GM18520 (cell line): Measurements from ENCODE around the gene MACROH2A1.

Source experiments
- ATAC-seq: cut with Tn5 transposase; IDR thresholded peaks from one replicate; pipeline ENCODE4 v1.9.1; 2021; ENCODE audit not compliant: unreplicated experiment

MACROH2A1 gene

DNA sequence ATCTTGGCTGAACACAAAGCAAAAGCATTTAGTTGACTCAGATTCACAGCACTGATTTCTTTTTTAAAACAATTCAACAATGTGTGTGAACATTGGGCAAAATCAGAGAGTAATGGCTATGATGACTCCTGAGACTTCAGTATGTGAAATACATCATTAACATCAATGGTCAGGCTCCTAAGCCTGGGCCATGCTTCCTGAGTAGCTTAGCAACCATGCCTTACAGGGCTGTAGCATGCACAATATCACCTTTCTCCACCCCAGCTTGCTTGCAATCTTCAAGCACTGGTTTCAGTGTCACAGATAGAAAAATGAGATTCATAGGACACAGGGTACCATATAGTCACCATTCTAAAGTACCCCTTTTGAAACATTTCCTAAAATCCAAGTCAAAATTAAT, 41.3 kb downstream of the MACROH2A1 start:
- no peak for ATAC-seq

DNA sequence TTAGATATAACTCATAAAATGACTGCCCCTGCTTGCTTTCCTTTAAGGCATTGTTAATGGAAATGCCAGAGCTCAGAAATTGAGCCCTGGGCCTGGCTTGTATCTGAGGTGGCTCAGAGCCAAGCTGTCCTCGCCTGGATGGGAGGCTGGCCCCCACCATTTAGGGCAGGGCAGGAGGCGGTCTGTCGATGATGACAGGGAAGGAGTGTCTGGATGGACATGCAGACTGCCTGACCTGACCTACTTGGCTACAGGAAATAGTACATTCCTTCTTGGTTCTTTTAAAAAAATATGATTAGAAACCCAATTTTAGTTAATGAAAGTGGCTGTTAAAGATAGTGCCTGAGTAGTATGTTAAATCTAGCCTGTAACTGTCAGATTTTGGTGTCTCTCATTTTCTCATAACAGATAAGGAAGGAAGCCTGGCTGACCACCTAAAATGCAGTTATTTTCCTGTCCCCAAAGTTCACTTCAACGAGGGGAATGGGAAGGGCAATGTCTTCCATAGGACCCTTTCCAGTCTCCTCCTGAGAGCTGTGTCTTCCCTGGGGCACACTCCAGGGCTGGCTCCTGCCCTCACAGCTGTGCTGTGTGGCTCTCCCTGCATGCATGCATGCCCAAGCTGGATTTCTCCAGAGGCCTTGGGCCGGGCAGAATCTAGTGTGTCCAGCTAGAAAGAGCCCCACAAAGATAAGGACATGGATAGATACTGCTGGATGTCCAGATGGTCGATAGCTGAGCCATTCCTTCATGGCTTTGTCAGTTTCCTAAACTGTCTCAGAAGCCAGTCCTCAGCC, 42.3 kb downstream of the MACROH2A1 start:
- ATAC-seq: no peak

DNA sequence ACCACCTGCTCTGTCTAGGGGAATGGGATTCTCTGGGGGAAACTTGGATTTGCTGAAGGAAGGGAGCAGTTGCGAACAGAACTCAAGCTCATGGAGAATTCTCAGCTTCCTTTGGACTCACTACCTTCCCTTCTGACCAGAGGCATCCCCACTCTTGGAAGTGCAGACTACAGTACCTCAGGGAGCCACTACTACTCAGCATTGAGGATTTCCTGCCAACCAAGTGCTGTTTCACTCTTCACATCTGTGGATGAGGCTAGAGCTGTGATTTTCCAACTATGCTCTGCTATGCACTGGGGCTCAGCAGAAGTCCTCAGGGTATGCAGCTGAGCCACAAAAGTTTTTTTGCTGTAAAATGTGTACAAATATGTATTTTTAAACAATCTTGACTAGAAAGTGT, 43.9 kb downstream of the MACROH2A1 start:
- no peak for ATAC-seq

DNA sequence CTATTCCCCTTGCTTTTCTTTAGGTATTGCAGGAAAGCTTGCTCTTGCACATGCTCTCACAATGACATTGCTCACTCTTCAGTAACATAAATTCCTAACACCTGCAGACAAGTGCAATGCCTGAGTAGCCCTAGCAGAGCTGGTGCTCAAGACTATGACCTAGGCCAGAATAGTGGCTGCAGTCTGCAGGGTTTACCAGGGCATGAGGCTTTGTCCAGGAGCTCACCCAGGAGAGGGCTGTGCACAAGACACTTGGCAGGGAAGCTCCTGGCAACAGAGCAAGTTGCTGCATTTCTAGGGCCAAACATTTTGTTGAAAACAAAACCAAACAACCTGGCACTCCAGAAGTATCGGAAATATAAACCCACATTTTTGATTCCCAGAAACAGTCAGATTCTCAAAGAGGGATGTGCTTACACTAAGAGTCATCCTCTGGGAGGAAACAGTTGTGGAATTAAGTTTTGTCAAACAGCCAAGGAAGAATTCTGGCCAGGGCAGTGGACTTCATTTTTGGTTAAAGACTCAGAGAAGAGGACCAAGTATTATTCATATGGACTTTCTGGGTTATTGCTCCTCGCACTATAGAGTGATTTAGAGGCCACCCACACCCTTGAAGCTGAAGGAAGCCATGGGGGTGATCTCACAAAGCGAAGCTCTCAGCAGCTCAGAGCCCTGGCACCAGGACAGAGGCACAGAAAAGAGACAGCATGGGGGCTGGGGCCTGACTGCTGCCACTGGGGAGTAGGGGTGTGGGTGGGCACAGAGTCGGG, 44.9 kb downstream of the MACROH2A1 start:
- ATAC-seq: no peak

DNA sequence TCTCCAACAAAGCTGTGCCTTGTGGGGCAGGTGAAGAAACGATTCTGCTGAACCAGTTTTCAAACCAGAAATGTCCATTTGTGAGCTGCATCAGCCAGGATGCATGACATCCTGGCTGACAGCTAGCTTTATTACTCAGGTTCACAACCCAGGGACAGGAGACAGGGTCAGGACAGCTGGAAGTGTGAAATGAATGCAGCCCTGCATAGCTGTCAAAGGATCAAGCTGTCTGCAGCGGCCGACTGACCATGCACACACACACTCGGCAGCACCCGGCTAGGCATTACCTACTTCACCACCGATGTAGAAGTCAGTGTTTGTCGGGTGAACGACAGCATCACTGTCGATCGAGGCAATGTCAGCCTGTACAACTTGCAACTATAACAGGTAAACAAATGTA, 48.5 kb downstream of the MACROH2A1 start:
- no peak for ATAC-seq

DNA sequence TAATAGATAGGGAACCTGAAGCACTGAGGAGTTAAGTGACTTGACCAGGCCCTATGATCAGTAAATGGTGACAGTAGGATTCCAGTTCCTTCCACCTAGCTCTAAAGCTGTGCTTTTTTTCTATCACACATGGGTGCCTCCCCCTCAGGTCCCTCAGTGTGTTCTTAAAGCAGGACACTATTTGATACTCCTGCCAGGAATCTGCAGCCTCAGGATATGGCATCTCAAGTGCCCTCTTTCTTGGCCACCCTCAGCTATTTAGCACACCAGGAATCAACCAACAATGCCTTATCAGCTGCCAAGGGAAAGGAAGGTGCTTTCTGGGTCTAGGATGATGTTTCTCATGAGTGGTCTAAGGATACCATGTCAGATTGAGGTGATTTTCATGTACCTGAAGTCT, 49.1 kb downstream of the MACROH2A1 start:
- ATAC-seq: no peak

DNA sequence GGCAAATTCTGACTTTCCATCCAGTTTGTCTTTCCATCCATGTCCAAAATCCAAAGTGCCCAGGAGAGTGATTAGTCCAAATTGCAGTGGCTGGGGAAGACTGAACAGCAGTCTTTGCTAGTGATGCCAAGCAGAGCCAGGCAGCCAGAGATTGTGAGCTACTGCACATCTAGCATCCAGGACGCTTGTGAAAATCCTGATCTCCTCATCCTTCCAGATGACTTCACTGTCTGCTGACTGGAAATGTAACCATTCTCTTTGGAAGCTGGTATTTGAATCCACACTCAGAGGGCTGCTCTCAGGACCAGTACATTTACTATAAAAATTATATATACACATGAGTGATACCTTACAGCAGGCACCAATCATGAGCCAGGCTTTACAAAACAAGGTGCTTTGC, 49.6 kb downstream of the MACROH2A1 start:
- no peak for ATAC-seq

DNA sequence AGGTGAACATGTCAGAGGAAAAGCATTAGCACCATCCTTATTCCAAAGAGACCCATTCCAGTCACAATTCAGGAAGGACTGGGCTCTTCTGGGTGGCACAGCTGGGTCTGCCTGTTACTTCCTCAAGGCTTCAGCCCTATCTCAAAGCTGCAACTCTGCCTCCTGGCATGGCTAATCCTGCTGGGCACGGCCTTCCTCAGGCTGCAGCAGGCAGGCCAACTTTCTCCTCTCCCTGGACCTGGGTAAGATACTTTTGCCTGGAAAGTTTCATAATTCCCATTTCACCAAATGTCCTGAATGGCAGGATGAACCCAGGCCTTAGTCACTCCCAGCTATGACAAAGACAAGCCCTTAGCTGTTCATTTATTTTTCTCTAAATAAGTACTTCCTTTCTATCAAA, 50.1 kb downstream of the MACROH2A1 start:
- no peak for ATAC-seq

DNA sequence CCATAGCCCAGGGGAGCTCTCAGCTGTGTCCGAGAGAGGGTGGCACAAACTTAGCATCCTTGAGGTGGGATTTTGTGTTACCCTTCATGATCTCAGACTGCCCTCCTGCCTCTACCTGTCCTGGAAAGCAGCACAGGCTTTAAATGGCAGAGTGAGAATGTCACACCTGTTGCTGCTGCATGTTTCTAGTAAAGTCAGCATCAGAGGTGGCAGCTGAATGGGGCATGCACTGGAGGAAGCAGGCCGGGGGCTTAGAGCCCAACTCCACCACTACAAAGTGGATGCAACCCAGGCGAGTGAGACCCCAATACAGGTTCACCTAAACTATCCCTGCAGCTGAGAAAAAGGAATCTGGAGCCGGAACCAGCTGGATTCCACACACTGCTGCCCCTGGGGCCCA, 51.6 kb downstream of the MACROH2A1 start:
- no peak for ATAC-seq

DNA sequence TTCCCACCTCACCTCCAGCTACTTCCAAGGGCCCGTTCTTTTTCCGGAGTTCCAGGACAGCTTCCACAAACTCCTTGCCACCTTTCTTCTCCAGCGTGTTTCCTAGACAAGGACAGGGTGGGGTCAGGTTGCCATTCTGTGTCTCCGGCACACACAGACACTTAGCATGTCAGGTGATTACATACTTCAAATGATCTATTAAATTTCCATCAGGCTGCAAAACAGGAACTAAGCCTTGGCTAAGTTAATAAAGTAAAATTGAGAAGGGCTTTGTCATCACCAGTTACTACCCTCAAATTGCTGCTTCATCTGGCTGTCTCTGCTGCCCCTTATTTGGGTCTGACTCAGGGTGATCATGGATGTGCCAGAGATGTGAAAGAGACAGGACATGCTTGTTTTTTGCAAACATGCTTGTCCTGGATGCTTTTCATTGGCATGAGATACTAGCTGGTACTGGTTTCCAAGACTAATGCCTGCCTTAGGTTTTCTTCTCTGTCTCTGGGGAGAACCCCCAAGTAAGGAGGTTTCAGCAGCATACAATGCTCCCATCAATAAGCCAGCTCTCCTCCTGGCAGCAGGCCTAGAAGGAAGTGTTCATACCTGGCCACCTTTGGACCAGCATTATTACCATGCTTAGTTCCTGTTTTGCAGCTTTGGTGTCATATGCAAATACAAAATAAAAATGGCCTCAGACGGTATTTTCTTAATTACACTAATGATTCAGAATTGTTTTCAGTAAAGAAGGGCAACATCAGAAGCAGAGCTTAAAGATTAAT, 52.9 kb downstream of the MACROH2A1 start:
- no peak for ATAC-seq

DNA sequence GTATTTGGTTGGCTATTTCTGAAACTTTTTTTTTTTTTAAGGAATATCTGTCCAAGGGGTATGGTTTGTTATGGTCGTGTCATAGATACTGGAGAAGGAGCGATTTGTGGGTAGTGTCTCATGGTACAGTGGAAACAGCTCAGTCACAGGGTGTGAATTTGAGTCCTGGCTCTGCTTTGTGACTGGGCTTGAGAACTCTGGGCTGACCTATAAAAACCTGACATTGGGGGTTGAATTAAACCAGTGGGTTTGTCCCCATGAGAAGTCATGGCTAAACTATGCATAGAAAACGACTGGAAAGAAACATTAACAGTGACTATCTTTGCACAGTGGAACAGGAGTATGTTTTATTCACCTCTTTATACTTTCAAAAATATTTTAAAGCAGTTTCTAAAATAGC, 54.7 kb downstream of the MACROH2A1 start:
- ATAC-seq: no peak

DNA sequence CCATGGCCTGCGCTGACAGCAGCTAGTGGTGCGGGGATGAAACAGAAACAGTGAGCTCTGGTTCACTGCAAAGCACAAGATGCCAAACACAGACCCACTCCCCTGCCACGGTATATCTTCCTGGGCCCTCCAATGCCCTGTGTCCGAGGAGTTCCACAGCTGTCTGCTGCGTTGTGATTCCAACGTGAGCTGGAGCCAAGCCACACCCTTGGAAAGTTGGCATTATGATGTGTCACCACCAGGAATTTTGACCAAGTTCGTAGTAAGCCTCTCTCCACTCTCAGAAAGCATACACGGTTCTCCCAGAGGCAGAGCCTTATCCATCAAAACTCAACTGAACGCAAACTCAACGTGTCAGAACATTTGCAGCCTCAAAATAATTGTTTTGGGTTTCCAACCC, 55.6 kb downstream of the MACROH2A1 start:
- no peak for ATAC-seq

DNA sequence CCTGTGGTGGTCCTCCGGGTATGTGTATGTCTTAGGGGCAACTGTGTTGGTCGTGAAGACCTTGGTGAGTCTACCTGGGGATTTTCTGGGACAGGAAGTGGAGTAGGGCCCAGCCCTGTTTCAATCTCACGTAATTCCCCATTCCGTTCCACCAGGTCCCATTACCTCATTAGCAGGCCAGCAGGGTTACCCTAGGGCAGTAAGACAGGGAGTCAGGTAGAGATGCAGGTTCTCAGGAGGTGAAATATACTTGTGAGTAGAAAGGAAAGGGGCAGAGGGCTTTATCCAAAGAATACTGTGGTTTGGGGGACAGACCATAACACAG, 56.5 kb downstream of the MACROH2A1 start:
- no peak for ATAC-seq

DNA sequence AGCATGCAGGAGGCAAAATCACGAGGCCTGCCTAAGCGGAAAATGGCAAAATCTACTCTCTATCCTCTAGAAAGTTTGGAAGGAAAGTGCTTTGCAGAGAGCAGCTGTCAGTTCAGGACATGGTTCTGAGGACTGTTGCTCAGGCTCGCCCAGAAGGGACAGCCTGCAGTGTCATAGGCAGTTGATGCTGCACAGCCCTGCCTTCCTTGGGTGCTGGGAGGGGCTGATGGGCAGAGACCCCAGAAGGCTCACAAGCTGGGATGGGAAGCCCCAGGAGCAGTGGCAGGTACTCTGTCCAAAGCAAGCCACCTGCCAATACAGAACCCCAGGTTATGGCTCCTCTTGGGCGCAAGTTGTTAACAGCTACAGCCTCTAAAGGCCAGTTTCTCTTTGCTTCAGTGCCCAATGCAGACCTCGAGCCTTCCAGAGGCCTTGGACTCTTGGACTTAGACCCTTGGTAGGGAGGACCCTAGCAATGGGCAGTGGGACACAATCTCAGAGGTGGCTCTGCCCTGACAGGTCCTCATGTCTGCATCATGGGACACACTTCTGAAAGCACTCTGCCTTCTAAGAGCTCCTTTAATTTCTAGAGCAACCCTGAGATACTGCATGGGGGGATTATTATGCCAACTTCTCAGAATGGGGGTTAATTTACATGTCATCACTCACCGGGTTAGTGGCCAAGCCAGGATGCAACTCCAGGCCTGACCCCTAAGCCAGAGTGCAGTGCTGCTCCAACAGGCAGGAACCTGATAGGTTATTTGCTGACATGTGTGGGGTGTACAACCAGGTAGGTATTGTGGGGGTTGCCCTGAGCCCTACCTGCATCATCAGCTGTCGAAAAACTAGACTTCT, 57.1 kb downstream of the MACROH2A1 start:
- ATAC-seq: no peak

DNA sequence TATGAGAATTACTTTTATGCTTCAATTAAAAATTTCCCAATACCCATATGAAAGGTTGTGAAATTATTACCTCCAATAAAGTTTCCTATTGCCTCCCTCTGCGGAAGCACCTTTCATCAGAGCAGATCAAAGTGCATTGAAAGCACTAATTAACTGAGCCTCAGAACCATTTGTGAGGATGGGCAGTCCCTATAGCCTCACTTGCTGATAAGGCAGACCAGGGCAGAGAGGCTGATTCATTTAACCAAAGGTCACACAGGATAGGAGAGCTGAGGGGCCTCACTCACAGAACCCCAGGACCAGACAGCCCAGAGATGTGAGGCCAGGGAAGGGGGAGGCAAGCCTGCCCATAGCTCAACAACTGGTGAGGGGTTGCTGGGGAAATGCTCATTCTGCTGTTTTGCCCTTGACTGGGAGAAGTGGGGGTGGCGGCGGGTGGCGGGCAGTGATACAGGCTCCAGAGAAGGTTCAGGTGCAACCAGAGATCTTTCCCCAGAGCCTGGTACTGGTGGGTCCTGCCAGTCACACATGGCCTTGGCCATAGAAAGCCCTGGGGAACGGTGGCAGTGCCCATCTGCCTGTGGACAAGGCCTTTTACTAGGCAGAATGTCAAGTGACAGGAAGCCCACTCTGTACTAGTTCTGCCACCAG, 57.9 kb downstream of the MACROH2A1 start:
- ATAC-seq: no peak

DNA sequence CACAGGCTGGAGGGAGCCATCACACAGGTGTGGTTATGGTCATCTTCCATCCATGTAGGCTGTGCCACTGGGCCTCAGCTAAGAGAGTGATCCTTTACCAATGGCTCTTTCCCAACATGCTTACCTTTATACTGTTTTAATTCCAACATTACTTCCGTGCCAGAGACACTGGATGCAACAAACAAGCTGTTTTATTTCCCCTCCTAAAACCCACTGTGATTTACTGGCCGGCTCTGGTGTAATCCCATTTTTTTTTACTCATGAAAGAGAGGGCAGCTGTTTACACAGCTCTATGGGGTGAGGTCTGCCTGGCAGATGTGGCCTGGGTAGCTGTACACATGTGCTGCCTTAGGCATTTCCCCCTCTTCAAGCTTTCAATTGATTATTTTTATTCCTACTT, 58.5 kb downstream of the MACROH2A1 start:
- ATAC-seq: no peak

DNA sequence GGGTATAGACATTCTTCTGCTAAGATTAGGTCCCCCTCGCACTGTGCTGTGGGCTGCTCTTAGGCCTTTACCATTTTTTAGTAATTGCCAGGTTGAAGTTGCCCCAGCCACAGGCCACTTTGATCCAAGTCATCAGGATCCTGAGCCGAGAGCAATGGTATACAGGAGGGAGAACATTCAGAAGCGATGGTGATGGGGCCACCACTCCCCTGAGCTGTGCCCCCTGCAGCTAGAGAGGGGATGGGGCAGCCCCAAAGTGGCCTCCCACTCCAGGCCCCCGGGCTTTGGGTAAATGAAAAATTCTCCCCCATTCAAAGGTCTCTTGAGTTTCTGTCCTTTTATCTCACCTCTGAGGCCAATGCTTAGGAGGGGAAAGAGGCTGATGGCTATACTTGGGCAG, 59.4 kb downstream of the MACROH2A1 start:
- no peak for ATAC-seq

DNA sequence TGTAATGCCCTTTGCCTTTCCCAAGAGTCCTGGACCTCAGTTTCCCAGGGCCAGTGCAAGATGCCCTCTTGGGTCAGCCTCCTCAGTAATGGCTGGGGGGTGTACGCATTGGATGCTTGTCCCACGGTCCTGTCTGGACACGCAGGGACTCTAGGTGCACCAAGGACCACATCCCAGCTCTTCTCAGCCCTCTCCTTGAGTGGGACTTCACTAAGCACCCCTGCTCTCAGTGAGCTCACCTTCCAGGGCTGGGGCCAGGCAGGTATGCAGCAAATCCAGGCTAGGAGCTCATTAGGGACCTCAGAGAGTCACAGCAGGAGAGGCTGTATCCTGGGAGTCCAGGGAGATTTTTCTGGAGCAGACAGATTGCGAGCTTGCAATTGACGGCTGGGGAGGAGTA, 59.8 kb downstream of the MACROH2A1 start:
- ATAC-seq: no peak

DNA sequence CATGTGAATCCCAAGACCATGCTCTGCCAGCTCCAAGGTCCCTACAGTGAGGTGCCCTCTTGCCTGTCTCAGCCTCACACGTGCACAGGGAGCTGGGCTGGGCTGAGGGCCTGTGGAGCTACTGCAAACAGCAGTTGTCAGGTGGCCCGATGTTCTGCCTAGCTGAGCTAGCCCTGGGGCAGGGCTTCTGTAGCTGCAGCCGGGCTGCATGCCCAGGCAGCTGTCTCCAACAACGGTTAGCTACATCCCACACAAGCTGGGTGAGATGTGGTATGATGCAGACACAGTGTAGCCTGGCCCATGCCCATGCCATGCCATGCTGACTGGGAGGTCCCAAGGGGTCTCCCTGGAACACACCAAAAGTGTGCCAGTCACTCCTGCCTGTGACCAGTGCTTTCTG, 62.0 kb downstream of the MACROH2A1 start:
- ATAC-seq: no peak

DNA sequence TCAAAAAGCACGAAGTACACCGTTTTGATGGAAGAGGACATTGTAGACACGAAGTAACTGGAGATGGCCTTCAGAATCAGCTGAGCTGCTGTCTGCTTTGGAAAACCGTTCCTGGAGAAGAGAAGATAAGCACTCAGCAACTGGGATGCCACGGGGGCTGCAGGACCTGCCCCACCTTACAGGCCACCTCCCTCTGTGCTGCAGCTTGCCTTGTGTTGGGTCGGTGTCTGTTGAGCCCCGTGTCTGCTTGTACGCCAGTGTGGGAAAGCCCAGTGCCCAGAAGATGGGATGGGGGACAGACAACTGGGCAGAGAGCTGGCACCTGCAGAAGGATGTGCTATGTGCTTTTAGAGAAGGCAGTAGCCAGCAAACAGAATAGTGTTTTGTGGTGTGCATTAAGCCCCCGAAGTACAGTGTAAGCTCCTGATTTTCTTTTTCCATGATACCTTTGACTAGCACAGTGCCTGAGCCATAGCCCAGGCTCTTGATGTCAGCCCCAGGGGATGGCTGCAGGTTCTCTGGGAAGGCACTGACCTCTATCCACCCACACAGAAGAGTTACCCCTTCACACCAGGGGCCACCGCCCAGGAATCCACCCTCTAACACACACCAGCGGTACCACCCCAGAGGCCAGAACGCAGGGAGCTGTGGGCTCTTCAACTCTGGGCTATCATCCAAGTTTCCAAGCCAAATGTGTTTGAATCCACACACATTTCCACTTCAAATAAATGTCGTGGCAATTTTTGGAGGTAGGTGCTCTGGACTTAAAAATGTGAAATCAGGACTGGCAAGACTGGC, 63.8 kb downstream of the MACROH2A1 start:
- no peak for ATAC-seq
